ENCODE data around the gene ARCN1.
"Not testable (repeated sequence)": the region's sequence is repeated elsewhere in the genome, so short reads cannot be mapped to it uniquely, and the experiment has no call there.

Gene ARCN1

GRCh38 chr11:118544647-118545010, 27.6 kb upstream of the ARCN1 start:
- DNase-seq = no peak

GRCh38 chr11:118545533-118545932, 26.7 kb upstream of the ARCN1 start:
- no peak for DNase-seq

- DNase-seq = no peak
These were observed 25.1 kb upstream of the ARCN1 start for GRCh38 chr11:118547132-118547531.

GRCh38 chr11:118552341-118552740, 19.9 kb upstream of the ARCN1 start:
- DNase-seq = no peak

- DNase-seq = no peak
These were observed 11.4 kb upstream of the ARCN1 start for GRCh38 chr11:118560806-118561205.

GRCh38 chr11:118565051-118565450, 7.2 kb upstream of the ARCN1 start:
- DNase-seq = no peak

GRCh38 chr11:118569670-118570069, 2.5 kb upstream of the ARCN1 start:
- no peak for DNase-seq

GRCh38 chr11:118570787-118571186, 1.4 kb upstream of the ARCN1 start:
- DNase-seq = no peak

GRCh38 chr11:118571701-118572060, 528 bp upstream of the ARCN1 start:
- DNase-seq = not testable (repeated sequence)

- DNase-seq = no peak
These were observed 857 bp downstream of the ARCN1 start for GRCh38 chr11:118572981-118573550.

GRCh38 chr11:118574636-118575035, 2.4 kb downstream of the ARCN1 start:
- no peak for DNase-seq

- not testable (repeated sequence) for DNase-seq
These were observed 5.8 kb downstream of the ARCN1 start for GRCh38 chr11:118577995-118578394.

GRCh38 chr11:118581057-118581456, 8.8 kb downstream of the ARCN1 start:
- DNase-seq = no peak

GRCh38 chr11:118587952-118588351, 15.7 kb downstream of the ARCN1 start:
- DNase-seq = no peak

GRCh38 chr11:118592616-118593367, 20.6 kb downstream of the ARCN1 start:
- DNase-seq = no peak

- DNase-seq = not testable (repeated sequence)
These were observed 22.8 kb downstream of the ARCN1 start for GRCh38 chr11:118594984-118595383.

GRCh38 chr11:118596224-118597146, 24.3 kb downstream of the ARCN1 start:
- DNase-seq = no peak

- DNase-seq = no peak
These were observed 25.3 kb downstream of the ARCN1 start for GRCh38 chr11:118597556-118597955.

GRCh38 chr11:118602331-118602730, 30.1 kb downstream of the ARCN1 start:
- no peak for DNase-seq

GRCh38 chr11:118603709-118604108, 31.5 kb downstream of the ARCN1 start:
- not testable (repeated sequence) for DNase-seq

GRCh38 chr11:118604566-118604965, 32.4 kb downstream of the ARCN1 start:
- DNase-seq = no peak

GRCh38 chr11:118605116-118605867, 33.1 kb downstream of the ARCN1 start:
- no peak for DNase-seq
